Progenitor cell of endocrine pancreas (in vitro differentiated cells): ENCODE results near the gene CTDSP2. TPM values are rescaled to one million over a fixed set of nuclear protein-coding genes. Genes with fewer than 3 reads are reported as not detected.
A peak's percentile ranks its signal among the peaks of the same experiment; 100 is the strongest.

Experiments
- DNase-seq: peaks from one replicate; pipeline ENCODE4 v3.0.0; 2021; ENCODE audit warnings: low spot score; ENCODE audit not compliant: unreplicated experiment
- H3K27ac Mint-ChIP-seq: 2 replicates; pipeline ENCODE4 v1.8.0; 2021; ENCODE audit warnings: mild to moderate bottlenecking, moderate library complexity, mixed read lengths
- H3K27me3 Mint-ChIP-seq: 2 replicates; pipeline ENCODE4 v1.8.0; 2021; ENCODE audit warnings: mixed read lengths
- H3K36me3 Mint-ChIP-seq: 2 replicates; pipeline ENCODE4 v1.8.0; 2022; ENCODE audit warnings: mixed read lengths; ENCODE audit not compliant: insufficient read depth
- H3K4me1 Mint-ChIP-seq: 2 replicates; pipeline ENCODE4 v1.8.0; 2021; ENCODE audit warnings: low read depth, mixed read lengths
- H3K4me3 Mint-ChIP-seq: 2 replicates; pipeline ENCODE4 v1.8.0; 2021; ENCODE audit warnings: low read depth, mild to moderate bottlenecking, moderate library complexity, mixed read lengths
- H3K9me3 Mint-ChIP-seq: 2 replicates; pipeline ENCODE4 v1.8.0; 2021; ENCODE audit warnings: low read depth, mixed read lengths
- total RNA-seq: library from RNA; stranded (reverse); gene quantifications from 2 replicates; pipeline ENCODE4 v1.2.1, GENCODE V29; 2021
- TF ChIP-seq, protein P1 (sequence below): fragments of 200-600 bp; sonication (generic); IDR thresholded peaks from one replicate; pipeline ENCODE4 v1.5.0; 2021; ENCODE audit warnings: antibody characterized with exemption, mild to moderate bottlenecking; ENCODE audit not compliant: unreplicated experiment

Gene CTDSP2
- total RNA-seq, 1 donor from 2014 or later = 145 TPM

DNA sequence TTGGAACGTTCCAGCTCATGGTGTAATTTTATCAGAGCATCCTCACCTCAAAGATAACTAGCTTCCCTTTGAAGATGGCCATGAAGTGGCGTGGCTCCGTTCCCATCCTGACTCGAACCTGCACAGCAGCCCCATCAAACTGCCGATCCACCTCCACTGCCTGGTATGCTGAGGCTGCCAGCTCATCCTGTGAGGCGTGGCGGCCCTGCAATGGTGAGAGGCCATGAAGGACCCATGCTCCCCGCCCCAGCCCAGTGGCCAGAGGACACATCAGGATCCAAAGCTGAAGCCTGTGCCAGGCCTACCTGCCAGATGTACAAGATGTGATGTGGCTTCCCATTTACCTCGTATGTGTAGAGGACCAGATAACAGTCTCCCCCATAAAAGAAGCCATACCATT lies 39.2 kb downstream of the CTDSP2 start:
- Mint-ChIP-seq H3K27me3 (no peaks in the 10 kb centered on the region), H3K9me3 (no peaks in the 10 kb centered on the region), H3K27ac (no peak overlapping the region), H3K4me1 (no peaks in the 10 kb centered on the region), H3K4me3 (no peak overlapping the region), H3K36me3 (peaks cover 6% of the 10 kb centered on the region)
- TF ChIP-seq, protein P1, sequence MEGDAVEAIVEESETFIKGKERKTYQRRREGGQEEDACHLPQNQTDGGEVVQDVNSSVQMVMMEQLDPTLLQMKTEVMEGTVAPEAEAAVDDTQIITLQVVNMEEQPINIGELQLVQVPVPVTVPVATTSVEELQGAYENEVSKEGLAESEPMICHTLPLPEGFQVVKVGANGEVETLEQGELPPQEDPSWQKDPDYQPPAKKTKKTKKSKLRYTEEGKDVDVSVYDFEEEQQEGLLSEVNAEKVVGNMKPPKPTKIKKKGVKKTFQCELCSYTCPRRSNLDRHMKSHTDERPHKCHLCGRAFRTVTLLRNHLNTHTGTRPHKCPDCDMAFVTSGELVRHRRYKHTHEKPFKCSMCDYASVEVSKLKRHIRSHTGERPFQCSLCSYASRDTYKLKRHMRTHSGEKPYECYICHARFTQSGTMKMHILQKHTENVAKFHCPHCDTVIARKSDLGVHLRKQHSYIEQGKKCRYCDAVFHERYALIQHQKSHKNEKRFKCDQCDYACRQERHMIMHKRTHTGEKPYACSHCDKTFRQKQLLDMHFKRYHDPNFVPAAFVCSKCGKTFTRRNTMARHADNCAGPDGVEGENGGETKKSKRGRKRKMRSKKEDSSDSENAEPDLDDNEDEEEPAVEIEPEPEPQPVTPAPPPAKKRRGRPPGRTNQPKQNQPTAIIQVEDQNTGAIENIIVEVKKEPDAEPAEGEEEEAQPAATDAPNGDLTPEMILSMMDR = no peak
- no peak for DNase-seq

GRCh38 chr12:57806677-57807076 lies 39.9 kb downstream of the CTDSP2 start:
- Mint-ChIP-seq H3K27me3 (no peaks in the 10 kb centered on the region), H3K4me3 (no peak overlapping the region), H3K4me1 (no peaks in the 10 kb centered on the region), H3K36me3 (peaks cover 4% of the 10 kb centered on the region), H3K27ac (no peak overlapping the region), H3K9me3 (no peaks in the 10 kb centered on the region)
- no peak for DNase-seq
- TF ChIP-seq, protein P1 = no peak

DNA sequence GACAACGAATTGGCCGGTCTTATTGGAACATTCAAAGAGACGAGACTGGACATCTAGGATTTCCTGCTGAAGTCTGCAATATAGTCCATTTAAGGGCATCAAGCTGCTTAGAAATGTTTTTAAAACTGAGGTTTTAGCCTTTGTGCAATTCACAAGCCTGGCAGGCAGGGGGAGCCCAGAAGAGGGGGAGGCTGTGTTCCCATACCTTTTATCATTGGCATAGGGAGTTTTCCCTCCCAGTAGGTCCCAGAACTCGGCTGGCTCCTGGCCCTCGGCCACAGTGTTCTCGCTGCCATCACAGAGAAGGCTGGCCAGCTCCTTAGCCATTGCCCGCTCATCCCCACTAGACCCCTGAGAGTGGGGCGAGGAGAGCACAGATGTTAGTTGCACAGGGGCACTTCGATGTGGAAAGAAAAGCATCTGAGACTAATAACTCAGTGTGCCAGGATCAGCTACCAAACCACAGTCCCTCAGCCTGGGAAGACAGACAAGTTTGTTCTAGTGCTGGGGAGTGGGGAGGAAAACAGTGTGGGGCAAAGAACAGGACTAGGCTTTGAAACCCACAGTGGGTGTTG lies 43.1 kb downstream of the CTDSP2 start:
- Mint-ChIP-seq H3K9me3 (no peaks in the 10 kb centered on the region), H3K27ac (no peak overlapping the region), H3K4me3 (no peak overlapping the region), H3K4me1 (no peaks in the 10 kb centered on the region), H3K36me3 (peaks cover 6% of the 10 kb centered on the region), H3K27me3 (no peaks in the 10 kb centered on the region)
- TF ChIP-seq, protein P1 = peak; percentile 73
- DNase-seq = peak; percentile 17

GRCh38 chr12:57802607-57803006 lies 43.9 kb downstream of the CTDSP2 start:
- H3K9me3 Mint-ChIP-seq = no peaks in the 10 kb centered on the region
- H3K27ac Mint-ChIP-seq = no peak overlapping the region
- no peak for DNase-seq
- TF ChIP-seq, protein P1 = no peak
- H3K27me3 Mint-ChIP-seq = no peaks in the 10 kb centered on the region
- H3K4me3 Mint-ChIP-seq = no peak overlapping the region
- H3K36me3 Mint-ChIP-seq = peaks cover 6% of the 10 kb centered on the region
- no peaks in the 10 kb centered on the region for H3K4me1 Mint-ChIP-seq

- DNase-seq = no peak
- no peaks in the 10 kb centered on the region for H3K9me3 Mint-ChIP-seq
- no peaks in the 10 kb centered on the region for H3K27me3 Mint-ChIP-seq
- H3K4me3 Mint-ChIP-seq = no peak overlapping the region
- no peaks in the 10 kb centered on the region for H3K4me1 Mint-ChIP-seq
- TF ChIP-seq, protein P1 = no peak
- H3K36me3 Mint-ChIP-seq = peaks cover 8% of the 10 kb centered on the region
- no peak overlapping the region for H3K27ac Mint-ChIP-seq
Observed at GRCh38 chr12:57800965-57801364, 45.6 kb downstream of the CTDSP2 start.
